Amygdala (tissue), 56 donors: ENCODE data around the gene MIER2.
A peak's percentile ranks its signal among the peaks of the same experiment; 100 is the strongest.
"Not testable (repeated sequence)": the region's sequence is repeated elsewhere in the genome, so short reads cannot be mapped to it uniquely, and the experiment has no call there.

Experiments
- DNase-seq, 56 donors: peaks; one replicate each; lab custom pipeline; 2025; lab: John Stamatoyannopoulos, UW

The MIER2 gene

DNA sequence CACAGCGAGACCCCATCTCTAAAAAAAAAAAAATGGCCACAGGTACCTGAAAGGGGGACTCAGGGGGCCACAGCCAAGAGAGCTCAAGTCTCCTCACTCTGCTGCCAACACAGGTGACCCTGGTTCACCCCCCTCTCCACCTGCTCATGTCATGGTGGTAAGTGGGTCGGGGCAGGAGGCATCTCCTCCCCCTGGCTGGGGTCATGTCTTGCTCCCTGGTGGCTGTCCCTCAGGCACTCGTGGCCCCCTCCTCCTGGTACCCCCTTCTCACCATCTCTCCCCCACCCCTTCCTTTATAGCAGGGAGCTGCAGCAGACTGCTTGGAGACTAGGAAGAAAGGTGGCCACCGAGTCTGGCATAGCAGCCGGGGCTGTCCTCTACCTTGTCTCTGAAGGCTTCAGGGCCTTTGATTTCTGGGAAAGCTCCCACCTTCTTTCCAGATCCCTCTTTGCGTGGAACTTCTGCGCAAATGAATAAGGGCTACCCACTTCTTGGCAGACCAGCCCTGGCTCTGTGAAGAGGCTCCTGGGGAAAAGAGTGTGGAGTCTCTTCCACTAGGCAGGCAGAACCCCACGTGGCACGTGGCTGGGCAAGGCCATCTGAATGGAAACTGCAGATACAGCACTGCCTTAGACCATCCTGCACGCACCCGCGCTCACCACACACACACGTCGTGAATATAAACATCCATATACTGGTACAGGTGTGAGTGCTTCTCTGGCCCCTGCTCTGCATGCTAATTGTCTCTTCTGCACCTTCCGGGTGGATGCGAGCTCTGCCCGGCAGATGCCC is 20.1 kb upstream of the MIER2 start:
- no peak for DNase-seq

DNA sequence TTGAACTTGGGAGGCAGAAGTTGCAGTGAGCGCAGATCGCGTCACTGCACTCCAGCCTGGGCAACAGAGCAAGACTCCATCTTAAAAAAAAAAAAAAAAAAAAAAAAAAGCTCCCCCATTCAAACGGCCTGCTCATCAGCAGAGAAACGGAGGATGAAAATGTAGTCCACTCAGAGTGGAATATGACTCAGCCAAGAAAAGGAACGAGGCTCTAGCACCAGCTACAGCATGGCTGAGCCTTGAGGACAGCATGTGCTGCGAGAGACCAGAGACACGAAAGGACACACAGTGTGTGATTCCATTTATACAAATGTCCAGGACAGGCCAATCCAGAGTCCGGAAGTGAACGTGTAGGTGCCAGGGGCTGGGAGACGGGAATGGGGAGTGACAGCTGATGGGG is 18.1 kb upstream of the MIER2 start:
- DNase-seq: no peak

DNA sequence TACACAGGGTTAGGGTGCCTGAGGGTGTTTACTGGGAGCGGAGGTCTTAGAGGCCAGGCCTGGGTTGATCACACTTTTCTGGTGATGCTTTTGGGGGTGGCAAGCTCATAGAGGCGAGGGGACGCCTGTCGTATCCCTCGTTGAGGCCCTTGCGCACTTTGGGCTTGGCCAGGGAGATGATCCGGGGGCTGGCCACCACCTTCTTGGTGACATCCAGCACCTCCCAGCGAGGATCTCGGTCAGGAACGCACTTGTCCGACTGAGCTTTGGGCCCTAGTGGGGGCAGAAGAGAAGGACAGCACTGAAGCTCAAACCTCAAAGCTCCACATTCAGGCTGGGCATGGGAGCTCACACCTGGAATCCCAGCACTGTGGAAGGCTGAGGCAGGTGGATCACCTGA is 17.6 kb upstream of the MIER2 start:
- no peak for DNase-seq

DNA sequence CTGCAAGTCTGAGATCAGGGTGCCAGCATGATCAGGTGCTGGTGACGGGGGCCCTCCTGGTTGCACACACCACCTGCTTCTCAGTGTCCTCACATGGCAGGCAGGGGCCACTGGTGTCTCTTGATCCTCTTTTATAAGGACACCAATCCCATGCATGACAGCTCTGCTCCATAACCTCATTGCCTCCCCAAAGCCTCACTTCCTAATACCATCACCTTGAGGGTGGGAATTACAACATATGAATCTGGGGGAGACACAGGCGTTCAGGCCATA is 15.0 kb upstream of the MIER2 start:
- DNase-seq: no peak

DNA sequence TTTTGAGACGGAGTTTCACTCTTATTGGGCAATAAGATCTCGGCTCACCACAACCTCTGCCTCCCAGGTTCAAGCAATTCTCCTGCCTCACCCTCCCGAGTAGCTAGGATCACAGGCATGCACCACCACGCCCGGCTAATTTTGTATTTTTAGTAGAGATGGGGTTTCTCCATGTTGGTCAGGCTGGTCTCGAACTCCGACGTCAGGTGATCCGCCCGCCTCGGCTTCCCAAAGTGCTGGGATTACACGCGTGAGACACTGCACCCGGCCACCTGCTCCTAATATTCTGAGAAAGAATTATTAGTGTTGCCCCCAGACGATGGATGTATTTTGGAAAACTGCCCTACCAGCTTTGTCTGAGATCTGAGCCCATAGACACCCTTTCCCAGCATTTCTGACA is 10.9 kb upstream of the MIER2 start:
- DNase-seq: not testable (repeated sequence)

DNA sequence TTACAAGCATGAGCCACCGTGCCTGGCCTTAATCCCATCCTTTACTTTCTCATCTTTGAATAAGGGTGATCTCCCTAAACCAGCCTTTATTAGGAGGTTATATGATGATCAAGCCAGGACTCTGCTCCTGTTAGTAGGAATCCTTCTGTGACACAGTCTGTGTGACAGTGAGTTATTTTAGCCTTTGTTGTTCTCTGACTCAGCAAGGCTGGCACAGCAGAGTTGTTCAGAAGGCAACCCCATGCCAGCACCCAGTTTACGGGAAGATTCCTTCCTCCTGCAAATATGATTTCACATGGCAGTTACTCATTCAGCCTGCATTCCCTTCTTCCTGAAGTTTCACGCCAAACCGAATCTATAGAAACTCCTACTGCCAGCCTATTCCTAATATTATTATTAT is 10.5 kb upstream of the MIER2 start:
- no peak for DNase-seq

DNA sequence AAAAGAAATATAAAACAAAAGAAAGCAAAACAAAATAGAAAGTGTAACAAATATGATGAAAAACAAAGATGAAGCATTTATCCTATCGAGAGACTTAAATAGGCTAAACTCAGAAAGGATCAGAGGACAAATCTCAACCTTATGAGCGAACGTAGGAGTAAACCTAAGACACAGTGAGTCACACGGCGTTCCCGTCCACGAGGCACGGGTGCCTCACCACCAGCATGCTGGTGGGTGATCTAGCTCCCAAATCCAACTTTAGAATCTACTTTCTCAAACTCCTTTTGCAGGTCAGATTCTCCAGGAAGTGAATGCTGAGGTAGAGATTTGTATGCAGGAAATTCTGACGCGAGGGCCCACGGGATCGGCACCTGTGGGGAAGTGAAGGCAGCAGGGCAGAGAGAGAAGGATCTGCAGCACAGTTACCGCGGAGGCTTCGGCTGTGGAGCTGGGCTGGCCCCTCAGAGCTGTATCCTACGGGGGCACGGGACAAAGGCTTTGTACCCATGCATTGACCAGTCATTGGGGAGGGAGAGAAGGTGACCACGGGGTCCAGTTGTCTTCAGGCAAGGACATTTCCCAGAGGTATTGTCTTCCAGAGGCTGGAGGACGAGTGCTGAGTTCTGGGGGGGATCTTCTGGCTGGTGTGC is 7.5 kb upstream of the MIER2 start:
- no peak for DNase-seq

DNA sequence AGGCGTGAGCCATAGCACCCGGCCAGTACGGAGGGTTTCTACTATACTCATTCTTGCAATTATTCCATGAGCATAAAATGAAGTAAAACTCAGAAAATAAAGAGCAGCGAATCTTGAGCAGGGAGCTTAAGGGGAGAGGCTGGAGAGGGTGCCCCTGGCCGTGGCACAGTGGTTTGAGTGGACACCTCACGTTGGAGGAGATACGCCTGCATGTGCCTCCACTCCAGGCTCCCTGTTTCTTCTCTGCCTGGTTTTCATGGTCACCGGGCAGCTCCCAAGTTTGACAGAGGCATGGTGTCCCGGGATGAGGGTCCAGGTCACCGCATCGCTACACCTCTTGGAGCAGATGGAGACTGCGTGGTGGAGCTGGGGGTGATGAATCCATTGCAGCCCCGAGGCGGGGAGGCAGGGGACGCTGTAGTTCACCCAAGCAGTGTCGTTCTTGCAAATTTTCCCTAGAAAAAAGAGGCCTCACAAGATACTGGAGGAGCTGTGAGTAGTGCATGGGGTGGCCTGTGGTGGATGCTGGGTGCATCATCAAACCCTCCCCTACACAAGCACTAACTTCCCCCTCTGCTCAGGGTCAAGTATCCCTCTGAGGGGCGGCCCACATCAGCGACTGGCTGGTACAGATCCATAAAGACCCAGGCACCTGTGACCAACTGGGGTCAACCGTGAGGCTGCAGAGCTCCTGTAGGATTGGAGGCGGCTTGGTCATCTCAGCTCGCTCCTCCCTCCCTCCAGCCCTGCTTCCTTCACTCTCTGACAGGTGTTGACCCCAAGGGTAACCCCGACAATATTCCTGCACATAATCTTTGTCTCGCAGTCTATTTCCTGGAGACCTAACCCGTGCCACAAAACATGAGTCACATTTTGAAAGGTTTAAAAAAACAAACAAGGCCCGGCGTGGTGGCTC is 3.6 kb upstream of the MIER2 start:
- DNase-seq: no peak

DNA sequence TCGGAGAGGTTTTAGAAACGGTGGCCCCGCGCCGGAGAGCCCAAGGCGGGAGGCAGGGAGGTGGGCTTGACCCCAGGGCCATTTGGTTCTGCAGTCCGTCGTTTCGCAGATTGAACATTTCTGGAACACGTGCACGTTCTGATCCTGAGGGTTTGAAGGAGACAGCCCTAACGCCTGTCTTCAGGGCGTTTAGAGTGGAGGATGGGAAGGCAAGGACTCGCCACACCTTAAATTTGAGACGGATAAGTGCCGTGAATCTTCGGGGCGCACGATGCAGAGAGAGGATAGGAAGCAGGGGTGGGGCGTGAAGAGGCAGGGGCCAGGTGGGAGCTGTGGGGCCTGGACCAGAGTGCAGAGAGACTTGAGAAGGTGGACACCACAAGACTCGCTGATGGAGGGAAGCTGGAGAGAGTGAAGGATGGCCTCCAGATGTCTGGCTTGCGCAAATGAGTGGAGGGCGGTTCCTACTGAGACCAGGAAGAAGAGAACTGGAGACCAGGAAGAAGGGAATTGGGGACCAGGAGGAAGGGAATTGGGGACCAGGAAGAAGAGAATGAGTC is 804 bp upstream of the MIER2 start:
- DNase-seq: no peak

DNA sequence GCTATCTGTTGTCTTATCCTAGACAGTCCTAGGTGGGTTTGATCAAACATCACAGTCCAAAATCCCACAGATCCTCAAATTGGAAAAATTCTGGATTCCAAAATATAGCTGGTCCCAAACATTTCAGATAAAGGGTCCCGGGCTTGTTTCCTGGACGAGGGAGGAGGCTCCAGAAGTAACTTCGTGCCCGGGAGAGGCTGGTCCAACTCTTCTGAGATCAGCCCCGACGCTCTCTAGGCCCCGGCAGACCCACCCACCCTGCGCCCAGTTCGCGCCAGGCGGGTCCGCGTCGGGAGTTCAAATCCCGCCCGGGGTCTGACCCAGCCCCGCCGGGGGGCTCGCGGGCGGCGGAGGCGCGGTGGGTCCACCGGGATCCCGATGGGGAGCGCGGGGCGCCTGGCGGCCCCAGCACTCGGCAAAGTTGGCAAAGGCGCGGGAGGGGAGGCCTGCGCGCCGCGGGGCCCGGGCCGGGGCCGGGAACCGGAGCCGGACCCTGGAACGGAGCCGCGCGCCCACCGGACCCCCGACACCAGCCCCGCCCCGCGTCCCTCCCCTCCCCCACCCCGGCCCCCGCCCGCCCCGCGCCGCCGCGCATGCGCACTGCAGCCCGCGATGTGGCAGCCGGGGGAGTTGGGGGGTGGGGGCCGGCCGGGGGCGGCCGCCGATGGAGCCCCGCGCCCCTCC is 513 bp downstream of the MIER2 start:
- DNase-seq: peak in 3 of 56 donors; percentile 46 to 65 (median 47)

DNA sequence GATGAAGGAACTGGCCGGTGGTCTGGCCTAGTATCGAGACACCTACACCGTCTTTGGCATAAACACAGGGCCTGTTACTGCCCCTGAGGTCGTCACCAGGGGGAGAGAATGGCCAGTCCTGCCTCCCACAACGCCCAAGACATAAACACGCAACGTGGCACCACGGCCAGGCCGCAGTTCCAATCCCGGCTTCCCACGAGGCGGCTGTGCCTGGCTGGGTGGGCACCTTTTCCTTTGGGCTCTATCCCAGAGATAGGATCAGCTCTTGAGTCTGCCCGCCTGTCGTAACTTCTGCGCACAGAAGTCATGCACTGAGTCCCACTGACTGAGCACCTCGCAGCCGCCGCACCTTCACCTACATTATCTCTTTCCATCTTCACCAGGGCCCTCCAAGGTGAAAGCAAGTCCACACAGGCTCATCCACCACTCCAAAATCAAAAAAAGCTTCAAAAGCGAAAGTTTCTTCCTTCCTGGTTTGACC is 1.1 kb downstream of the MIER2 start:
- no peak for DNase-seq

DNA sequence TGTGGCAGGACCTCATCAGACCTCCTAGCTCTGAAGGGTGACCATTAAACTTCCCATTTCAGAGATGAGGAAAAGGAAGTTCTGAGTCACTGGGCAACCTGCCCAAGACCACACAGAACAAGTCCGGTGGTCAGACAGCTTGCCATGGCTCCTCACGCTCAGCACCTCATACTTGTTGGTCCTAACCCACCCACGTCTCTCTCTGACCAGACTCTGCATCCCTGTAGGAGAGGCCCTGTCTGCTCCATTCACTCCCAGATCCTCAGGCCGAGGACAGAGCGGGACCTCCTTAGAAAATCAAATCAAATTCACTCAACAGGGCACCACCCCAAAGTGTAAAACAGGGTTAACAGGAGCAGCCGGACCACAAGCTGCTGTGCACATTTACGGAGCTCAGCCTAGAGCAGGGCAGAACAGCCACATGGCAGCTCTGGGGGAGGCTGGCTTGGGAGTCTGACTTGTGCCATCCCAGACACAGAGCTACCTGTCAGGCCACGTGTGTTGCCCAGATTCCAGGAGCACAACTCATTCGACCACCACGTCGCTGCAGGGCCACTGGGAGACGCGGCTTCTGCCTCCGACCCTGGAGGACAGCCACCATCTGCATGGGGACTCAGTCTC is 1.7 kb downstream of the MIER2 start:
- DNase-seq: peak in 14 of 56 donors; percentile 3 to 64 (median 14)

DNA sequence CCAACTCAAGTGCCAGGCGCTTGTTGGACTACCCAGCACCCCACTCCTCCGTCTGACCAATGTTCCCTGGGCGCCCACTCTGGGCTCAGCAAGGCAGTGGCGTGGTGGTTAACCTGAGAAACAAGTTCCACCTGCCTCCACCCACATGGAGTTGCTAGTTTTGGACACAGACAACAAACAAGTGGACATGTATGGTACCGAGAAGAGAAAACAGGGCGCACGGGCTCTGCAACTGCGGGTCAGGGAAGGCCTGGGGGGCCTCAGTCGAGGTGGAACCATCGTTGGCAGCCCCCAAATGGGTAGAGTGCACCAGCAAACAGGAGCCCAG is 2.5 kb downstream of the MIER2 start:
- no peak for DNase-seq

DNA sequence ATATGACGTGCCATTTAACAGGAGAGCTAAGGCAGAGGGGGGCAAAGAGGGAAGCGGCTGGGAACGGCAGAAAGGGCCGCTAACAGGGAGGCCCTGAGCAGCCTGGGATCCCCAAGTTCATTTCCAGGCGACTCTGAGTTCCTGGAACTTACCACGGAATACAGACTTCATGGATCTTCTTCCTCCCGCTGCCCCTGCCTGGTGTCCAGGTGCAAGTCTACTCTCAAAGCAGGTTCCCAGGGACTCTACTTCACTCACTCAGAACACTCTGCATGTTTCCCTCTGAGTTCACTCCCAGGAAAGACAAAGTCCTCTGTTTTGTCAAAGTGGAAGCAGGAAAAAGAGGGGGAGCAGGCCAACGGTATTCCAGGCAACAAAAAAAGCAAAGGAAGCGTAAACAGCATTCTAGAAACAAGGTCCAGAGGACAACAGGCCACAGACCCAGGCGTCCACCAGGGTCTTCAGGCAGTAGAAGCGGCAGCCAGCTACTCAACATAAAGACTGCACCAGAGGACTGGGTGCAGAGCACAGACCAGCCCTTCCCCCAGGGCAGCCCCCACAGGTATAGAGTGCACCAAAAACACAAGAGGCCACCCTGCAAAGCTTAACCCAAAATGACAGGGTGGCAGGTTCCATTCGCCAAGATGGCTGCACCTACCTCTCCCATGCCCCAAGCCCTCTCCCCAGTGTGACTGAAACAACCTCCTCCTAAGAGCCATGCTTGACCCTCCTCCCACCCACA is 3.0 kb downstream of the MIER2 start:
- no peak for DNase-seq

DNA sequence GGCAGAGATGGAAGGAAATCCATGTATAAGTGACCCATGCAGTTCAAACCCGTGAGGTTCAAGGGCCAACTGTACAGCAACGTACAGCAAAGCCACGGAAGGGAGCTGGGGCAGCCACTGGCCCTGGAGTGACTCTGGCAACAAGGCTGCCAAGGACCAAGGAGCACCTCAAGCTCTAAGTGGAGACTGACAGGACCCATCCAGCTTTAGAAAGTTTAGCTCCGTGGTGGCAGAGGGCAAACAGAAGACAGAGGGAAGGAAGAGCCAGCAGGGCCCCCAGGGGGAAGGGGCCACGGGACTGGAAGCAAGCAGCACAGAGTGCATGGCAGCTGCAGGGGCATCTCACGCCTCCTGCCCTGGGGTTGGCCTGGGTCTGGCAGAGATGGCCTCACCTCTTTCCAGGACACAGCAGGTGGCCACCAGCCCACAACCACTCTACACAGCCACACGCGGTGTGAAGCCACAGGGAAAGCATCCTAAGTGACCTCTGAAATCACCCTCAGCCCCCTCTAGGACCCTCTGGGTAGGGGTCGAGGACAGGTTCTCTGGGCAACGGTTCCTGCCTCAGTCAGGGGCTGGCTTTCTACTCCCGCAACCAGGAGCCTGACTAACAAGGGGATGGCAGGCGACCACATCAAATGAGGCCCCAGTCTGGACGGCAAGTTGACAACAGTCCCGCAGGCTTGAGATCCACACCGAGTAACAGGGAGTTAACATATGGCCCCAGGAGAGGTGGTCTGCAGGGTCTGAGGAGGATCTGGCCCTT is 3.8 kb downstream of the MIER2 start:
- no peak for DNase-seq

DNA sequence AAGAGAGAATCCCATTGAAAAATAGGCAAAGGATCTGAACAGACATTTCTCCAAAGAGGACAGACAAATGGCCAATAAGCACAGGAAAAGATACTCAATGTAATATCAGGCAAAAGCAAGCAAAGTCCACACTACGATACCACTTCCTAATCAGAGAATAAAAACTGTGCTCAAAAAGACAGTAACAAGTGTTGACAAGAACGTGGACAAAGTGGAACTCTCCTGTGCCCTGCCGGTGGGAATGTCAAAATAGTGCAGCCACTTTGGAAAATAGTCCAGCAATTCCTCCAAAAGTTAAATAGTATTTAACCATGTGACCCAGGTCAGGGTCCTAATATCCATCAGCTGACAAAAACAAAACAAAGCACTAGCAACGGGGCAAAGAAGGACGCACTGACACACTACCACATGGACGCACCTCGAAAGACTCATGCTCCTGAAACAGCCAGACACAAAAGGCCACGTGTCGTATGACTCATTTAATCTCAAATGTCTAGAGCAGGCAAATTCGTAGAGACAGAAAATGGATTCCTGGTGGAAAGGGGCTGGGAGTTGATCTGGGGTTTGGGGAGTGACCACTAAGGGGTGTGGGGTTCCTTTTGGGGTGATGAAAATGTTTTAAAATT is 5.2 kb downstream of the MIER2 start:
- DNase-seq: no peak

DNA sequence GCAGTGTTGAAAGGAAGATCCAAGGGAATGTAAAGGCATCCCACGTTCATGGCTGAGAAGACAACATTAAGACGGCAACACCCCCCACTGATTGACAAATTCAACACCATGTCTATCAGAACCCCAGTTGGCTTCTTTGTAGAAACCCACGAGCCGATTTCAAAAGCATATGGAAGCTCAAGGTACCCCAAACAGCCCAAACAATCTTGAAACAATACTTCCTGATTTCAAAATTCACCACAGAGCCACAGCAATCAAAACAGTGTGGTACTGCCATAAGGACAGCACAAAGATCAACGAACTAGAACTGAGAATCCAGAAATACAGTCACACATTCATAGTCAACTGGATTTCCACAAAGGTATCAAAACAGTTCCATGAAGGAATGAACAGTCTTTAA is 6.2 kb downstream of the MIER2 start:
- DNase-seq: no peak

DNA sequence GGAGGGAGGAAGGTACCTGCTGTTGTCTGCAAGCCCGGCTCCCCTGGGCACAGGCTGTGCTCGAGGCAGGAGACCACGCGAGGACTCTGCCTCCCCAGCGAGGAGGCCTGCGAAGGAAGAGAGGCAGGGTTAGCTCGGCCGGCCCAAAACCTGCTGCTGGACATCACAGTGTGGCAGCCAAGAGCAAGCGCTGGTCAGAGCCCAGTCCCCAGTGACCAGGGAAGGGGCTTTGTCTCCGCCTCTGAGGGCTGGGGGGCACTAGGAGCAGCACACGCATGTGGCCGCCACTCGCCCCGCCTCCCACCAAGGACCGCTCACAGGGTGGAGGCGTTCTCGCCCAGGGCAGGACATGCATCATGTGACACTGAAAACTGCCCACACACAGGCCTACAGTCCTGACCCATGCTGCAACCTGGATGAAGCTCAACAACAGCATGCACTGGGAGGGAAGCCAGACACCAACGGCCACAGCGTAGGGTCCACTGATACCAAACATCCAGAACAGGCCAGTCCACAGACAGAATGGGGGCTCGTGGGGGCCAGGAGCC is 8.5 kb downstream of the MIER2 start:
- DNase-seq: no peak
